Measurements from ENCODE around the gene CHRNA5.
A peak's percentile ranks its signal among the peaks of the same experiment; 100 is the strongest.

The CHRNA5 gene

GRCh38 chr15:78620021-78620526 is 54.8 kb downstream of the CHRNA5 start:
- Histone ChIP-seq H3K9me3 (ENCODE audit: control insufficient read depth, low read length) (no peaks in the 10 kb centered on the region), H3K27ac (ENCODE audit: low read depth, low read length, severe bottlenecking) (no peak overlapping the region), H3K4me3 (ENCODE audit: extremely low read depth, insufficient read depth, low read length, poor library complexity, severe bottlenecking) (peak overlapping the region; percentile 48), H3K4me1 (ENCODE audit: control insufficient read depth, insufficient read depth, low read length, poor library complexity, severe bottlenecking) (no peaks in the 10 kb centered on the region), H3K36me3 (ENCODE audit: control insufficient read depth, insufficient read depth, low read length) (no peaks in the 10 kb centered on the region)
- 0 to 1% methylated on average over 9 to 20 of the region's 41 CpGs for WGBS, 2 experiments (ENCODE audit: insufficient coverage in 2 of 2)

GRCh38 chr15:78620527-78621421 is 55.5 kb downstream of the CHRNA5 start, which contains the start of gene CHRNA3:
CHRNA3 (minus strand) TSS chr15:78620996; CDS start chr15:78620794, 202 bp downstream.
- Histone ChIP-seq H3K9me3 (ENCODE audit: control insufficient read depth, low read length) (no peaks in the 10 kb centered on the region), H3K27ac (ENCODE audit: low read depth, low read length, severe bottlenecking) (no peak within 1 kb of the TSS), H3K4me1 (ENCODE audit: control insufficient read depth, insufficient read depth, low read length, poor library complexity, severe bottlenecking) (no peaks in the 10 kb centered on the region), H3K36me3 (ENCODE audit: control insufficient read depth, insufficient read depth, low read length) (no peaks in the 10 kb centered on the region), H3K4me3 (ENCODE audit: extremely low read depth, insufficient read depth, low read length, poor library complexity, severe bottlenecking) (peak within 1 kb of the TSS; percentile 48)
- WGBS, 2 experiments (ENCODE audit: insufficient coverage in 2 of 2): 3 to 6% methylated on average over 41 to 59 of the region's 102 CpGs

- Histone ChIP-seq H3K36me3 (ENCODE audit: control insufficient read depth, insufficient read depth, low read length) (no peaks in the 10 kb centered on the region), H3K4me1 (ENCODE audit: control insufficient read depth, insufficient read depth, low read length, poor library complexity, severe bottlenecking) (no peaks in the 10 kb centered on the region), H3K27ac (ENCODE audit: low read depth, low read length, severe bottlenecking) (no peak overlapping the region), H3K9me3 (ENCODE audit: control insufficient read depth, low read length) (no peaks in the 10 kb centered on the region), H3K4me3 (ENCODE audit: extremely low read depth, insufficient read depth, low read length, poor library complexity, severe bottlenecking) (no peak overlapping the region)
- 88 to 89% methylated on average over 6 to 10 of the region's 10 CpGs for WGBS, 2 experiments (ENCODE audit: insufficient coverage in 2 of 2)
These were observed 56.6 kb downstream of the CHRNA5 start for GRCh38 chr15:78621810-78622402.

GRCh38 chr15:78623786-78624497 is 58.6 kb downstream of the CHRNA5 start:
- H3K27ac ChIP-seq (ENCODE audit: low read depth, low read length, severe bottlenecking): no peak overlapping the region
- H3K4me1 ChIP-seq (ENCODE audit: control insufficient read depth, insufficient read depth, low read length, poor library complexity, severe bottlenecking): no peaks in the 10 kb centered on the region
- H3K4me3 ChIP-seq (ENCODE audit: extremely low read depth, insufficient read depth, low read length, poor library complexity, severe bottlenecking): no peak overlapping the region
- WGBS, 2 experiments (ENCODE audit: insufficient coverage in 2 of 2): 88 to 89% methylated on average over 4 to 5 of the region's 7 CpGs
- no peaks in the 10 kb centered on the region for H3K9me3 ChIP-seq (ENCODE audit: control insufficient read depth, low read length)
- H3K36me3 ChIP-seq (ENCODE audit: control insufficient read depth, insufficient read depth, low read length): no peaks in the 10 kb centered on the region

GRCh38 chr15:78624651-78625590 is 59.6 kb downstream of the CHRNA5 start:
- Histone ChIP-seq H3K27ac (ENCODE audit: low read depth, low read length, severe bottlenecking) (no peak overlapping the region), H3K4me1 (ENCODE audit: control insufficient read depth, insufficient read depth, low read length, poor library complexity, severe bottlenecking) (no peaks in the 10 kb centered on the region), H3K36me3 (ENCODE audit: control insufficient read depth, insufficient read depth, low read length) (no peaks in the 10 kb centered on the region), H3K9me3 (ENCODE audit: control insufficient read depth, low read length) (no peaks in the 10 kb centered on the region), H3K4me3 (ENCODE audit: extremely low read depth, insufficient read depth, low read length, poor library complexity, severe bottlenecking) (no peak overlapping the region)
- WGBS, 2 experiments (ENCODE audit: insufficient coverage in 2 of 2): 91 to 92% methylated on average over 10 to 12 of the region's 17 CpGs

GRCh38 chr15:78625606-78626280 is 60.4 kb downstream of the CHRNA5 start:
- H3K36me3 ChIP-seq (ENCODE audit: control insufficient read depth, insufficient read depth, low read length): no peaks in the 10 kb centered on the region
- H3K4me1 ChIP-seq (ENCODE audit: control insufficient read depth, insufficient read depth, low read length, poor library complexity, severe bottlenecking): no peaks in the 10 kb centered on the region
- H3K4me3 ChIP-seq (ENCODE audit: extremely low read depth, insufficient read depth, low read length, poor library complexity, severe bottlenecking): no peak overlapping the region
- WGBS, 2 experiments (ENCODE audit: insufficient coverage in 2 of 2): 89 to 91% methylated on average over 8 to 9 of the region's 12 CpGs
- no peak overlapping the region for H3K27ac ChIP-seq (ENCODE audit: low read depth, low read length, severe bottlenecking)
- no peaks in the 10 kb centered on the region for H3K9me3 ChIP-seq (ENCODE audit: control insufficient read depth, low read length)

- Histone ChIP-seq H3K4me3 (ENCODE audit: extremely low read depth, insufficient read depth, low read length, poor library complexity, severe bottlenecking) (no peak overlapping the region), H3K4me1 (ENCODE audit: control insufficient read depth, insufficient read depth, low read length, poor library complexity, severe bottlenecking) (no peaks in the 10 kb centered on the region), H3K27ac (ENCODE audit: low read depth, low read length, severe bottlenecking) (no peak overlapping the region), H3K36me3 (ENCODE audit: control insufficient read depth, insufficient read depth, low read length) (no peaks in the 10 kb centered on the region), H3K9me3 (ENCODE audit: control insufficient read depth, low read length) (no peaks in the 10 kb centered on the region)
- WGBS, 2 experiments (ENCODE audit: insufficient coverage in 2 of 2): 69 to 92% methylated on average over 3 of the region's 6 CpGs
These were observed 61.2 kb downstream of the CHRNA5 start for GRCh38 chr15:78626381-78626995.

- WGBS, 2 experiments (ENCODE audit: insufficient coverage in 2 of 2): 91 to 96% methylated on average over 4 to 6 of the region's 8 CpGs
- no peaks in the 10 kb centered on the region for H3K9me3 ChIP-seq (ENCODE audit: control insufficient read depth, low read length)
- H3K36me3 ChIP-seq (ENCODE audit: control insufficient read depth, insufficient read depth, low read length): no peaks in the 10 kb centered on the region
- H3K4me1 ChIP-seq (ENCODE audit: control insufficient read depth, insufficient read depth, low read length, poor library complexity, severe bottlenecking): no peaks in the 10 kb centered on the region
- H3K4me3 ChIP-seq (ENCODE audit: extremely low read depth, insufficient read depth, low read length, poor library complexity, severe bottlenecking): no peak overlapping the region
- H3K27ac ChIP-seq (ENCODE audit: low read depth, low read length, severe bottlenecking): no peak overlapping the region
These were observed 62.0 kb downstream of the CHRNA5 start for GRCh38 chr15:78627348-78627747.

GRCh38 chr15:78628227-78628626 is 62.9 kb downstream of the CHRNA5 start:
- H3K9me3 ChIP-seq (ENCODE audit: control insufficient read depth, low read length): peaks cover 4% of the 10 kb centered on the region
- H3K27ac ChIP-seq (ENCODE audit: low read depth, low read length, severe bottlenecking): no peak overlapping the region
- H3K4me3 ChIP-seq (ENCODE audit: extremely low read depth, insufficient read depth, low read length, poor library complexity, severe bottlenecking): no peak overlapping the region
- H3K4me1 ChIP-seq (ENCODE audit: control insufficient read depth, insufficient read depth, low read length, poor library complexity, severe bottlenecking): no peaks in the 10 kb centered on the region
- H3K36me3 ChIP-seq (ENCODE audit: control insufficient read depth, insufficient read depth, low read length): no peaks in the 10 kb centered on the region
- 82 to 93% methylated on average over 5 to 6 of the region's 6 CpGs for WGBS, 2 experiments (ENCODE audit: insufficient coverage in 2 of 2)
